Endothelial cell of hepatic sinusoid (primary cell): ENCODE measurements around the gene TLR3.
"Not testable (repeated sequence)": the region's sequence is repeated elsewhere in the genome, so short reads cannot be mapped to it uniquely, and the experiment has no call there.

ENCODE experiments used
- in situ Hi-C: cut with HindIII; loops from 2 replicates; pipeline ENCODE4 v1.10.0; 2017; ENCODE audit warnings: low sequenced_read_pairs

The TLR3 gene

DNA sequence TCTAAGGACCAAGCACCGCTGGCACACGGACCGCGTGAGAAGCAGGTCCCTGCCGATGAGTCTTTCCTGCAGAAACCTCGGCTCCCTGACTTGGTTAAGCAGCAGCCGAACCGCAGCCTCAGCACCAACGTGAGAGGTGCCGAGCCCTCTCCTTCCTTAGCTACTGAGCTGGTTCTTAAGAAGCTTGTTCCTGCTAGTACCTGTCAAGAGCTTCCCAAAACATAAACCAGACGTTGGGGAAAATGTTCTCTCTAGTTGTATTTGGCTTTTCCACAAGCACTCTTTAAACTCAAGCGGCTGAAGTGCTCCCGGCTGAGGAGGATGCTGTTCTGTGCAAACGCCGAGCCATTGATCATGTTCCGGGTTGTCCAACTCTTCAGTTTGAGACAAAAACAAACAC lies 29.3 kb upstream of the TLR3 start:
- in situ Hi-C loops, result loop anchor here (25.0 kb wide), 1 partner anchor 402 kb away; no protein-coding TSS in a partner anchor

DNA sequence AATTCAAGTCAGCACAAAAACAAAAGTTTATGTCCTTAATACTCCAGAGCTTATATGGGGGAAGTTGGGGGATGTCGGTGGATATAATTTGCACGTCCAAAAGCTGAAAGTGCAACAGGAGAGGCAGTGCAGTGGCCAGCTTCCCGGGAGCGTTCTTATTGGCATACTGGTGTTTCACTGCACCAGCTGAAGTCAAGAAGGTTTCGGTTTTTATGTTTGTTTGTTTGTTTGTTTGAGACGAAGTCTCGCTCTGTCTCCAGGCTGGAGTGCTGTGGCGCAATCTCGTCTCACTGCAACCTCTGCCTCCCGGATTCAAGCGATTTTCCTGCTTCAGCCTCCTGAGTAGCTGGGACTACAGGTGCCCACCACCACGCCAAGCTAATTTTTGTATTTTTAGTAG lies 28.6 kb upstream of the TLR3 start:
- in situ Hi-C loops, result loop anchor here (25.0 kb wide), 1 partner anchor 403 kb away; no protein-coding TSS in a partner anchor

DNA sequence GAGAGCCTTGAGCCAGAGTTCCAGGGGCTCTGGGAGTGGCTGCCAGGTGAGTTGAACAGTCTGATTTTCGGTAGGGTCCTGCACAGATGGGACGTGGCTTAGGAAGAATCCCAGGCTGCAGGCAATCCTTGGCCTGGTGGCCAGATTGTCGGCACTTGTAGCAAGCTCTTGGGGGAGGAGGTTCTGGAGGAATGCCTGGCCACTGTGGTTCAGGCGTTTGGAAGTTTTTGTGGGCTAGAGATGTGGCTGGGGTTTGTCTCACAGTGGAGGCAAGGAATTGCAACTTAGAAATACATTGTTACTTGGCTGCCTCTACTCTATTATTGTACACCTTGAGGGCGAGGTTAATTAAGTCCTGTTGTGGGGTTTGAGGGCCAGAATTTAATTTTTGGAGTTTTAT lies 21.5 kb upstream of the TLR3 start:
- in situ Hi-C loops, result loop anchor here (25.0 kb wide), 1 partner anchor 410 kb away; no protein-coding TSS in a partner anchor

DNA sequence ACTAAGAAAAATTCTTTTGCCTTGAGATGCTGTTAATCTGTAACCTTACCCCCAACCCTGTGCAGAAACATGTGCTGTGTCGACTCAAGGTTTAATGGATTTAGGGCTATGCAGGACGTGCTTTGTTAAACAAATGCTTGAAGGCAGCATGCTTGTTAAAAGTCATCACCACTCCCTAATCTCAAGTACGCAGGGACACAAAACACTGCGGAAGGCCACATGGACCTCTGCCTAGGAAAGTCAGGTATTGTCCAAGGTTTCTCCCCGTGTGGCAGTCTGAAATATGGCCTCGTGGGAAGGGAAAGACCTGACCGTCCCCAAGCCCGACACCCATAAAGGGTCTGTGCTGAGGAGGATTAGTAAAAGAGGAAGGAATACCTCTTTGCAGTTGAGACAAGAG lies 18.8 kb upstream of the TLR3 start:
- in situ Hi-C loops, result not testable (repeated sequence)

DNA sequence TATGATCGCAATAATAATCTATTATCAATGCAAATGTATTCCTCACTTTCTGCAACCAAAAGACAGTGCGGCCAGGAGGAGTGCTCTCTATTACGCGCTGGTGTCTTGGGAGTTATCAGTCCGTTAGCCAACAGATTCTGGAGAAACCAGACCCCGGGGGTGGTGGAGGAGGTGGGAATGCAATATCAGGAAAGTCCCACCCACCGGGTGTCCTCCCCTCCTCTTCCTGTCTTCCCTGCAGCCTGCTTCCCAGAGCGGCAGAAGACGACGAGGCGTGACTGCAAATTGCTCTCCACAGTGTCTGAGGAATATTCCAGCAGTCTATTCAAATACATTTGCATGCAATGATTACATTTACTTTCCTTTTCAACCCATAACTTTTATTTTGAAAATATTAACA lies 17.9 kb upstream of the TLR3 start:
- in situ Hi-C loops, result no loop called here

DNA sequence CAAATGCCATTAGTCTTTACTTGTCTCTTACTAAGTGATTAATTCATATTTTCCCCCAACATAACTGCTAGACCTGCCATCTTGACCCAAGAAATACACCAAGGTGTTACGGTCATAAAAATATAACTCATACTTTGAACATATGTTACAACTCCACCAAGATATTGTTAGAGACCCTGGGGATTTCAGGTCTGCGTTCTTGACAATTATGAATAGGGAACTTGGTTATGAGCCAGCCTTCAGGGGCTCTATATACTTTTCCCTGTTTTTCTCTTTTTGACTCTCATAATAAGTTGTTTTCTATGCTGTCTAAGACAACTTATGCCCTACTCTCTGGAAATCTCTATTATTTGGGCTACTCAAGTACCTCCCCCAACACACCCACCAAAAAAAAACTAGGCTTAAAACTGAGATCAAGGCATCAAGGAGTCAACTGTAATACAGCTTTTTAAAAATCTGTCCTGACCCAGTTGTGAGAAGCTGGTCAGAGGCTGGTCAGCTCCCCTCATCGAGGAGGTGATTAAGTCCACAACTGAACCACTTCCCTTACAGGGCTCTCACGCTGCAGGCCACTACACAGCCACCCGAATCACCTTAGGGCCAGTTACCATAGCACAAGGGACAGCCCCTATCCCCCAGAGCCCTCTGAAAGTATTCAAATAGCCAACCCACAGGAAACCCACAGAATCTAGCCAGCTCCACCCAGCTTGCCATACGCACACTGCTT lies 10.5 kb upstream of the TLR3 start:
- in situ Hi-C loops, result no loop called here

DNA sequence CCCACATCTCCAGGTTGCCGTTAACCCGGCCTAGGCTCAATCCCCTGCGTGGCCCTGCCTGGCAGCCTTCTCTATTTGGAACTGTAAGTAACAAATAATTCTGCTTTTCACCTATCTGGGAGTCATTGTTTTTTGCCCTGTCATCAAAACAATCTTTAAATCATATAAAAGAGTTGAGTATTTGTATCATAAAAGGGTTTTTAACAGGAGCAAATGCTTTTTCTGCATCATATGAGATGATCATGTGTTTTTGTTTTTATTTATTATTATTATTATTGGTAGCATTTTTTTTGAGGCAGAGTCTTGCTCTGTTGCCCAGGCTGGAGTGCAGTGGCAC lies 10.0 kb upstream of the TLR3 start:
- in situ Hi-C loops, result no loop called here

DNA sequence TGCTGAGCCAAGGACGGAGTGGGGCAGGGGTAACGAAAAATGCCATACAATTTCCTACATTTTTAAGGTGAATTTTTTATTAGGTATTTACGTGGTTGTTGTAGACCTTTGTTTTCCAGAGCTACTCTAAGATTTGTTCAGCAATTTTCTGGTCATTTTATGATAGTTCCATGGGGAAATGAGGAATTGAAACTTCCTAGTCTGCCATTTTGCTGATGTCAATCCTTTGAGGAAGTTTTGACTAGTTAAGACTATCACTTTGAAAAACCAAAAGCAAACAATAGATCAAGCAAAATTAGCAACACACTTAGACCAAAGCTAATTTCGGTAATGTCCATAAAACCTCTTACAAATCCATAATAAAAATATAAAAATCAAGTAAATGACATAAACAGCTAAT lies 7.0 kb upstream of the TLR3 start:
- in situ Hi-C loops, result no loop called here

DNA sequence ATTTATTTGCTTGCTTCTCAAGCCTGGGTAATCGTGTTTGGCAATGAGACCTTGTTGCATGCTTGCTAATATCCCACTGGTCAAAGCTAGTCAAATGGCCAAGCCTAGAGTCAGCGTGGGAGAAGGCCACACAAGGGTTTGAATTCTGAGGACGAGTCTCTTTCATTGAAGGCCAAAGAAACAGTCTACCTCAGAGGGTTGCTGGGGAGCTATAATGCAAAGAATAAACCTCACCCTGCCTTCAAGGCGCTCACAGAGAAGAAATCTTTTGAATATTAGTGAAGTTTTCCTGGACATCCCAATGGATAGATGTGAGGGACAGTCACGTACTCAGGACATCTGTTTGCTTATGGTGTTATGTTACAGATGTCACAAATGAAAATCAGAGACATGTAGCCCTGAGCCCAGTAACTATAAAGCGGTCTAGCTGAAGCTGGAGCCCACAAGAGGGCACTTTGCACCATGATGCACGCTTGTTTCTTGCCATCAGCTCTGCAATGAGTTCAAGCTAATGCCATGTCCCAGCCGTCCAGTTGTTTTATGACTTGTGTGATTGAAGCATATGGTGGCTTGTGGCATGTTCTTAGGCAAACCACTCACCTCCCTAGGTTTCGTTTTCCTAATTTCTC lies 1.1 kb upstream of the TLR3 start:
- in situ Hi-C loops, result no loop called here

DNA sequence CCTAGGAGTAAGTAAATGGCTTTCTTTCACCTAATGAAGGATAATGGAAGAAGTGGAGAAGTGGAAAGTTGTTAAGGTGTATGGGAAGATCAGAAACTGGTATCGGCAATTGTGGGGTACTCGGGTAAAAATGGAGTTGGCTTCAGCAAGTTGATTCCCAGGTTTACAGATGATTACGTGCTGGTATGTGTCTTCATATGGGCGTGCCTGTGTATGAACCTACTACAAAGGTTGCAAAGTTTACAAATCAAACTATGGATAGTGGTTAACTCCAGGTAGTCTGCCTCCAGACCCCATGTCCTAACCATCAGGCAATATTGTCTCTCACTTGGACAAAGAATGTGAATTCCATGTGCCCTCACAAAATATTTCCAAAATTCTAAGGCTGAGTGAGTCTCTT lies 773 bp downstream of the TLR3 start:
- in situ Hi-C loops, result no loop called here

DNA sequence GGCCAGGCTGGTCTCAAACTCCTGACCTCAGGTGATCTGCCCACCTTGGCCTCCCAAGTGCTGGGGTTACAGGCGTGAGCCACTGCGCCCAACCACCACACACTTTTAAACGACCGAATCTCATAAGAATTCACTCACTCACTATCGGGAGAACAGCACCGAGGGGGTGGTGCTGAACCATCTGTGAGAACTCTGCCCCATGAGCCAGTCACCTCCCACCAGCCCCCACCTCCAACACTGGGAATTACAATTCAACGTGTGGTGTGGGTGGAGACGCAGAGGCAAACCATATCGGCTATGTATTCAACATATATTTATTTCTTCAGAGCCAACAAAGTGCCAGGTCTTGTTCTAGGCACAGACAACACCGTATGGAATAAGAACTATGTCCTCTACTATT lies 3.6 kb downstream of the TLR3 start:
- in situ Hi-C loops, result no loop called here

DNA sequence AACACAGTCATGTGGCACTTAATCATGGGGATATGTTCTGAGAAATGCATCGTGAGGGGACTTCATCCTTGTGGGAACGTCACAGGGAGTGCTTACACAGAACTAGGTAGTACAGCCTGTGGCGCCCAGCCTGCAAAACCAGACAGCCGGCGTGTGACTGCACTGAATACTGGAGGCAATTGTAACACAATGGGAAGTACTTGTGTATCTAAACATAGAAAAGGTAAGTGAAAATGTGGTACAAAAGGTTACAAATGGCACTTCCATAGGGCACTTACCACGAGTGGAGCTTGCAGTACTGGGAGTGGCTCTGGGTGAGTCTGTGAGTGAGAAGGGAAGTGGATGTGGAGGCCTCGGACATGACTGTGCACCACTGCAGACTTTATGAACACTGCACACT lies 5.2 kb downstream of the TLR3 start:
- in situ Hi-C loops, result no loop called here

DNA sequence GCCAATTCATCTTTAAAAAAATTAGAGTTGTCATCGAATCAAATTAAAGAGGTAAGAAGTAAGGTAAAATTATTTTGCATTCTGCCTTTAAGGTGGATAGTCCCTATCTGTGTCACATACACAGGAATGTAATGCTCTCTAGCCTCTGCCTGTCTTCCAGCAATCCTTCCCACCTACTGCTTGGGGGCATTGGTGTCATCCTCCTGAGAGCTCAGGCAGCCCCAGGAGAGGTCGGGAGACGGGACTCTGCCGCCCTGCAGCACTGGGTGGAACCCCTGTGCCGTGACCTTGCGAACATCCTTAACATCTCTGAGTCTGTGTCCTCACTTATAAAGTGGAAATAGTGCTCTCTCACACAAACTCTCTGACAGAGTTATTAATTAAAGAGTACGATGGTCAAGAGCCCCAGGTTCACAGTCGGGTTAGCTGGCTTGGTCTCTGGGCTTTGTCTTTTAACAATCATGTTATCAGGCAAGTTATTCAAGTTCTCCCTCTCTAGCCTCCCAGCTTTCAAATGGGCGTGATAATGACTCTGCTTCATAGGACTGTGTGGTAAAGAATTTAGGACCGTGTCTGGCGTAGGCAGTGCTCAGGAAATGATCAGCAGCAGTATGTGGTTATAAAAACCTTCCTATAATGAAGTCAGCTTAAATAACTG lies 10.2 kb downstream of the TLR3 start:
- in situ Hi-C loops, result no loop called here

DNA sequence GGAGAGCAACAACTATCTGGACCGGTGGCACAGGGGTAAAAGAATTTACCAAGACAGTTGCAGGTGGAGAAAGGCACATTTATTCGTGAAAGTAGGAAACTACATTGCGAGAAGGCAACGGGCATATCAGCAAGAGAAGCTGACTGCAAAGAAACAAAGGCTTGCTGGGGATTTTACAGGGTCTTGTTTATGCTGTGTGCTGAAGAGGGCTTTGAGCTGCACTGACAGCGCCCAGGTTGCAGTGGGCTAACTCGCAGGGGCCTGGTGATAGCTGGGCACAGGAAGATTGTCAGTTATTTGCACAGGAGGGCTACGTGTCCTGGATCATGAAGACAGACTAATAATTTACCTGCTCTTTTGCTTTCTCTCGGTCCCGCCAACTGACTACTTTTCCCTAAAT lies 10.7 kb downstream of the TLR3 start:
- in situ Hi-C loops, result no loop called here

DNA sequence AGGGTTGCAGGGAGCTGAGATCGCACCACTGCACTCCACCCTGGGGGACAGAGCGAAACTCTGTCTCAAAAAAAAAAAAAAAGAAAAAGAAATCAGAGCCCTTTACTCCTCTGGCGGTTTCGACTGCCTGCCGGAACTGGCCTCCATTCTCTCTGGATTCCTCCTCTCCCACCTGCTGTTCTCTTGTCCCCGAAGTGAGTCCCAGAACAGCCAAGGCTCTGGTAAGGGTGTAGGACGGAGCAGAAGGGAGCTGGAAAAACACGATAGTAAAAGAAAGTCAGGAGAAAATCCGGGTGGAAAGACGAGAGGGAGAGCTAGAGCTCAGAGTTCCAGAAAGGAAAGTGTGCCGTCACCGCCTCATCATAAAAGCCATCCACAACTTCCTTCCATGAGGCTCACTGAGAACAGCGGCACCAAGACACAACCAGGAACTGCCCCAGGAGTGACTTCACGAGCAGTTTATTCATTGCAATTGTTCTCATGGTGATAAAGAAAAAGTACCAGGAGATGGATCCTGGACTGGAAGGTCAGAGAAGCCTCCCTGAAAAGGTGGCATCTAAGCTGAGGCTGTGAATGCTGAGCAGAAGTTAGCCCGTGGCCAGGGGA lies 12.3 kb downstream of the TLR3 start:
- in situ Hi-C loops, result no loop called here

DNA sequence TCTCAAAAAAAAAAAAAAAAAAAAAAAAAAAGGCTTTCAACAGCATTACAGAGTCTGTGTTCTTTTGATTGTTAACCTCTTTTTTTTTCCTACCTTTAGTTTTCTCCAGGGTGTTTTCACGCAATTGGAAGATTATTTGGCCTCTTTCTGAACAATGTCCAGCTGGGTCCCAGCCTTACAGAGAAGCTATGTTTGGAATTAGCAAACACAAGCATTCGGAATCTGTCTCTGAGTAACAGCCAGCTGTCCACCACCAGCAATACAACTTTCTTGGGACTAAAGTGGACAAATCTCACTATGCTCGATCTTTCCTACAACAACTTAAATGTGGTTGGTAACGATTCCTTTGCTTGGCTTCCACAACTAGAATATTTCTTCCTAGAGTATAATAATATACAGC lies 13.3 kb downstream of the TLR3 start:
- in situ Hi-C loops, result no loop called here

DNA sequence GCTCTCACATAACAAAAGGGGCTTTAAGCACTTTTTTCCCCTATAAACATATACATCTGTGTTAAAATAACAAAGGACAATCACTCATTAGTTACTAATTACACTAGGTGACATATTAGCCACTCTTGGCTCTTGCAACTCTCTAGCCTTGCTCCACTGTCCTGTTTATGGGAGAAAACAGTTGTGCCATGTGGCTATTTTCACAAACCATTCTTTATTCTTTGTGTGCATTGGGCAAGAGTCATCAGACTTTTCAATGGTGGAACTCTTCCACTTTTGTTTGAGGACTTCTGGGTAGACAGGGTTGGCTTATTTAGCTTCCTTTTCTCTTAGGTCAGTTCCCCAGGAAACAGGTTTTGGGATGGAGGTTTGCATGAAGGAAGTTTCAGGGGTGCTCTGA lies 19.6 kb downstream of the TLR3 start:
- in situ Hi-C loops, result no loop called here

DNA sequence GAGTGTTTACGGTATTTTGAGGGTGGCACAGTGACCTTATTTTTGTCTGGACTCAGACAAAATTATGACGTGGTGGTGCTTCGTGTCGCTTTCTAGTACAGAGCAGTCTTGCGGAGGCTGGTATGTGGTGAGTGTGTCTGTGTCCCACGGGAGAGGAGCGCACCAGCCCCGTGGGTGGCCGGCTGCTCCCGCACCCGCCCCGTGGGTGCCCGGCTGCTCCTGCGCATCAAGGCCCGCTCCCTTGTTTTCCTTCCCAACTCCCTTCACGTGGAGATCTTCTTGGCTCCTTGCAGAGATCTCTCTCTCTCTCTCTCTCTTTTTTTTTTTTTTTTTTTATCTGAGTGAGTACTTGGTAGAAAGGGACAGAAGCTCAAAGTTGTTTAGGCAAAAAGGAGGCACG lies 23.3 kb downstream of the TLR3 start:
- in situ Hi-C loops, result loop anchor here (5.0 kb wide), 1 partner anchor 80 kb away; no protein-coding TSS in a partner anchor

DNA sequence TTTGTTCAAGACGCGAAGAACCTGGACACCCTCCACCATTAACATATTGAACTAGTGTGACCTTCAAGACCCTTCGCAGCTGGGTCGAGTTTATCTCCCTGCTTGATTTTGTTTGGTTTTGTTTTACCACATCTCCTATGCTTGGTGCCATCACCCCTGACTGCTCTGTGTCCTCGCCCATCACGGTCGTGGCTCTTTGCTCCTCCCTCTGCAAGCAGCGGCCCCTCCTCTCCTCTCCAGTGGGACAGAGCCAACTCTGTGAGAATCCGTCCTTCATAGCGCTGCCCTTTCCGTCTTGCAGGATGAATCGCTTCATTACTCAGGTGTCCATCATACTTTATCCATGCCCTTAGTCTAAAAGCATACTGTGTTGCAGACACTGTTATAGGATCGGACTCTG lies 26.4 kb downstream of the TLR3 start:
- in situ Hi-C loops, result no loop called here

DNA sequence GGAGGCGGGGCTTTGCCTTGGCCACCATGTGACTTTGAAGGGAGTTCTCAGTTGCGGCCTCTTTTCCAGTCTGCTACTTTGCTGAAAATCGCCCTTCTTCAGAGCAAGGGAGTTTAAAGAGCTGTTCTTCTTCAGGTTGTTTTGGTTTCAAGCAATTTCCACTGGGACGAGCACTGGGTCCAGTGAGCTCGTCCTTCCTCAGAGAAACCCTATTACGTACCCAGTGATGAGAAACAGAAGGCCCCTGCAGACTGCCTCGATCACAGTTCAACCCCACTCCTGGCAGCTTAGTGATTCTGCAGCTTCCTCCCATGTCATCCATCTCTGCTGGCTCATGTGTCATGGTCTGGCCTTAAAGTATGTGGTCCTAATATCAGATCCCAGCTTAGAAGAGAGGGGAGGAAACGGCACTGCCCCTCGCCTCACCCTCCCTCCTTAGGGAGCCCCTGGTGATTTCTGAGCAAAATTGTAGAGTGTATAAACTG lies 27.8 kb downstream of the TLR3 start:
- in situ Hi-C loops, result no loop called here

DNA sequence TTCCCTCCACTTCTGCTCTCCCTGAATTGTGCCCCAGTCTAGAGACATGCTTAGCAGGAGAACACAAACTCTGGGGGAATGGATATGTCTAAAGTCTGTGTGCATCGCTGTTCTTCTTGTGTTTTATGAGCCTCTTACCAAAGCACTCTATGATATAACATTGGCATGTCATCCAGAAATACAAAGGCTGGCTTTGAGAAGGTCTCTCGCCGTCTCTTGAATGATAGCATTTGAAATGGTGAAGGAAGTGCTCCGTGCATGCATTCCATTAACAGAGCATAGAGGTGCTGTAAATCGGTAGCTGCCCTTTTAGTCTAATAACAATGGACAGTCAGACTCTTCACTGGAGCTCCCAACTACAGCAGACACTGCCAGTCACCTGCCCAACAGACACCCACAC lies 28.4 kb downstream of the TLR3 start:
- in situ Hi-C loops, result no loop called here

DNA sequence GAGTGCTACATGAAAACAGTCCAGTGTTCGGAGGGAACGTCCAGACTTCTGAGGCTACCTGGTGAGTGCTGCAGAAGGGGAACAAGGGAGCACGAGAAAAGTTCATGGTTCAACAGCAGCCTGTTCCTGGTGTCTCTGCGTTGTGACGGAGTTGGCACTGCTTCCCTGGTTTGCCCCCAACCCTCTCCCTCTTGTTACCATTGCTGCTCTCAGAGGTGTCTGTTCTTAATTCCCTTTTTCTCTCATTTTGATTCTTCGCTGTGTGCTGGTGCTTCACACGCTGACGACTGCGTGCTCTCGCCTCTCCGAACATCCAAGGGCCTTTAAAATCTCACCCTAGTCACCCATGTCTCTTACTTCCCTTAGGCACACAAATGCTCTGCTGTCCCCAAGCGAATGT lies 34.0 kb downstream of the TLR3 start:
- in situ Hi-C loops, result no loop called here
